Measurements from ENCODE around the gene RAP2B.

GRCh38 chr3:153210660-153211059 is 48.6 kb downstream of the RAP2B start:
- TF ChIP-seq POLR2A (IDR thresholded peaks at IDR 0.05) (no peak), CTCF (IDR thresholded peaks at IDR 0.05 in 8 of 11, conservative IDR thresholded peaks at IDR 0.05 in 3 of 11) (no peak), POLR2AphosphoS5 (IDR thresholded peaks at IDR 0.05) (no peak)
